Heart left ventricle (tissue), 13 donors: Measurements from ENCODE around the gene LYST.

Experiments used
- POLR2A ChIP-seq, 2 donors: fragments of 450-650 bp; IDR thresholded peaks; one replicate each; pipeline ENCODE4 v1.6.1; 2017; ENCODE audit warnings: antibody characterized with exemption in 2 of 2, mild to moderate bottlenecking in 2 of 2, moderate library complexity in 2 of 2
- TF ChIP-seq, protein P1 (sequence below), 12 donors: fragments of 200-600 bp; sonication (generic) in 4 of 12; IDR thresholded peaks; one replicate each; pipeline versions ENCODE4 v1.5.0 to v1.8.0; 2018 to 2022; ENCODE audit warnings: antibody characterized with exemption in 12 of 12, mild to moderate bottlenecking in 5 of 12
- donor health status: ischemic (EF 13 %, LVEDD 7.1; RV severe dilation, severe dysfunction).
- donor health status: DM: no; HTN: yes; CAD: no.
- donor health status: DM: no; HTN: no; CAD: no.
- donor health status: ischemic (EF 25% LVEDD 6.9; RV normal size, moderate dysfunction).
- donor health status: ischemic (EF 25% LVEDD 5.7; RV mildly dilated, moderate dysfunction).
- donor health status: ischemic (EF 35%, LVEDD 5.7; RV mildly dilated, moderate dysfunction).
- donor health status: nonischemic (EF 11% LVEDD 7.7; RV severe dilation, severe dysfunction).
- donor health status: DM: yes; HTN: yes; CAD: no.
- donor health status: PGD.
- donor health status: ischemic (EF 29% LVEDD 5.4; RV normal size, mild dysfunction).
- donor health status: nonischemic (EF 23%, LVEDD 6.1; RV moderate dilation, normal function).

DNA sequence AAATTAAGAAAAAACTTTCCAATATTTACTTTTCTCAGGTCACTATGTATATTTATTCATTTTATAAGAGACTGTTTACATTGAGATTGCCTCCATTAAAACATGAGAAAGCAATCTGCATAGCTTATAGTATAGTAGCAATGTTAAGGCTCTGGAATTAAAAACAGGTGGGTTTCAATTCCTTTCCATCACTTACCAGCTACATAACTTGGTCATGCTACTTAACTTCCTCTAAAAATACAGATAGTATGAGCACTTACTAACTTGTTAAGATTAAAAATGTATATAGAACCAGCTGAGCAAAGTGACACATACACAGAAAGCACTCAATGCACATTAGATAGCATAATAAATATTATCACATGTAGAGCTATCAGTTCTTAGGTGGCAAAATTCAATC is 76.6 kb downstream of the LYST start:
- no peak for TF ChIP-seq POLR2A (IDR thresholded peaks at IDR 0.05)
- TF ChIP-seq, protein P1, sequence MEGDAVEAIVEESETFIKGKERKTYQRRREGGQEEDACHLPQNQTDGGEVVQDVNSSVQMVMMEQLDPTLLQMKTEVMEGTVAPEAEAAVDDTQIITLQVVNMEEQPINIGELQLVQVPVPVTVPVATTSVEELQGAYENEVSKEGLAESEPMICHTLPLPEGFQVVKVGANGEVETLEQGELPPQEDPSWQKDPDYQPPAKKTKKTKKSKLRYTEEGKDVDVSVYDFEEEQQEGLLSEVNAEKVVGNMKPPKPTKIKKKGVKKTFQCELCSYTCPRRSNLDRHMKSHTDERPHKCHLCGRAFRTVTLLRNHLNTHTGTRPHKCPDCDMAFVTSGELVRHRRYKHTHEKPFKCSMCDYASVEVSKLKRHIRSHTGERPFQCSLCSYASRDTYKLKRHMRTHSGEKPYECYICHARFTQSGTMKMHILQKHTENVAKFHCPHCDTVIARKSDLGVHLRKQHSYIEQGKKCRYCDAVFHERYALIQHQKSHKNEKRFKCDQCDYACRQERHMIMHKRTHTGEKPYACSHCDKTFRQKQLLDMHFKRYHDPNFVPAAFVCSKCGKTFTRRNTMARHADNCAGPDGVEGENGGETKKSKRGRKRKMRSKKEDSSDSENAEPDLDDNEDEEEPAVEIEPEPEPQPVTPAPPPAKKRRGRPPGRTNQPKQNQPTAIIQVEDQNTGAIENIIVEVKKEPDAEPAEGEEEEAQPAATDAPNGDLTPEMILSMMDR (IDR thresholded peaks at IDR 0.05) = no peak
